Smooth muscle cell (in vitro differentiated cells): ENCODE measurements around the gene TRIM17. TPM values are rescaled to one million over a fixed set of nuclear protein-coding genes. Genes with fewer than 3 reads are reported as not detected.

Experiments used
- DNase-seq: peaks from one replicate; lab custom pipeline; 2025; ENCODE audit not compliant: unreplicated experiment; lab: John Stamatoyannopoulos, UW
- H2AFZ ChIP-seq: fragments of 200-600 bp; sonication (generic); 2 replicates; pipeline ENCODE4 v1.6.0; 2016; ENCODE audit warnings: antibody characterized with exemption, low read depth, mild to moderate bottlenecking
- H3F3A ChIP-seq: fragments of 200-600 bp; sonication (generic); 2 replicates; pipeline ENCODE4 v1.6.0; 2017; ENCODE audit warnings: antibody characterized with exemption, low read depth
- H3K27ac ChIP-seq: fragments of 200-600 bp; sonication (generic); 2 replicates; pipeline ENCODE4 v1.5.1; 2016; ENCODE audit warnings: low read depth, mild to moderate bottlenecking
- H3K27me3 ChIP-seq: fragments of 200-600 bp; sonication (generic); 2 replicates; pipeline ENCODE4 v1.6.1; 2016; ENCODE audit warnings: low read depth, mild to moderate bottlenecking
- H3K36me3 ChIP-seq: fragments of 200-600 bp; sonication (generic); 2 replicates; pipeline ENCODE4 v1.5.1; 2016; ENCODE audit warnings: low read depth
- H3K4me1 ChIP-seq: fragments of 200-600 bp; sonication (generic); 2 replicates; pipeline ENCODE4 v1.5.1; 2016; ENCODE audit warnings: low read depth
- H3K4me2 ChIP-seq: fragments of 200-600 bp; sonication (generic); 2 replicates; pipeline ENCODE4 v1.6.0; 2016; ENCODE audit warnings: mild to moderate bottlenecking
- H3K4me3 ChIP-seq: fragments of 200-600 bp; sonication (generic); 2 replicates; pipeline ENCODE4 v1.5.1; 2016; ENCODE audit warnings: mild to moderate bottlenecking
- H3K79me2 ChIP-seq: fragments of 200-600 bp; sonication (generic); 2 replicates; pipeline ENCODE4 v1.6.0; 2016; ENCODE audit warnings: low read depth, mild to moderate bottlenecking
- H3K9ac ChIP-seq: fragments of 200-600 bp; sonication (generic); 2 replicates; pipeline ENCODE4 v1.6.0; 2016; ENCODE audit warnings: low read depth
- H3K9me3 ChIP-seq: fragments of 200-600 bp; sonication (generic); replicated peaks from 2 replicates; pipeline ENCODE4 v1.5.1; 2016; ENCODE audit warnings: low read depth
- H4K20me1 ChIP-seq: fragments of 200-600 bp; sonication (generic); 2 replicates; pipeline ENCODE4 v1.6.0; 2016; ENCODE audit warnings: low read depth
- WGBS: methylation state at CpG from one replicate; pipeline ENCODE4 v1.1.7; 2016; ENCODE audit warnings: low lambda C conversion rate; 5-methylcytosine and 5-hydroxymethylcytosine counted together
- polyA plus RNA-seq: library from polyadenylated mRNA; unstranded; fragments of >200 nt; fragmentation: Nextera tagmentation; extraction: Ambion mirVana; gene quantifications from 2 replicates; pipeline ENCODE4 v1.2.1, GENCODE V29; 2016
- total RNA-seq: library from RNA; depleted of rRNA; stranded (reverse); fragments of >200 nt; gene quantifications from 2 replicates; pipeline ENCODE4 v1.2.3, GENCODE V29; 2014
- TF ChIP-seq, protein P1 (sequence below): fragments of 200-600 bp; sonication (generic); IDR thresholded peaks from 2 replicates; pipeline ENCODE4 v1.5.1; 2017; ENCODE audit warnings: borderline replicate concordance, mild to moderate bottlenecking, antibody characterized with exemption; ENCODE audit not compliant: insufficient read depth, poor library complexity, severe bottlenecking

The TRIM17 gene
- total and polyA plus RNA-seq, 2 experiments from 2014 or later, result 1.5 to 1.6 TPM

DNA sequence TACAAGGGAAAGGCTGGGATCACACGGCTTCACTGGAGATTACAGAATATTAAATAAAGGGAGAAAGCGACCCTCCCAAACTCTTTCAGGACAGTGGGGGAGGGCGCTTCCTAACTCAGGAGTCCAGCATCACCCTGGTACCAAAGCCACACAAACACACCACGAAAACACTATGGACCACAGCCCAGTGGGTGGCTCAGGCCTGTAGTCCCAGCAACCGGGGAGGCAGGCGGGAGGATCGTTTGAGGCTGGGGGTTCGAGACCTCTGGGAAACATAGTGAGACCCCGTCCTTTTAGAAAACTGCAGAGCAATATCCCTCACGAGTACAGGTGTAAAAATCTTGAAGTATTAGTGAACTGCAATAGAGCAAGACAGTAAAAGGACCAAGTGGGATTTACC, 26.0 kb downstream of the TRIM17 start:
- no peaks in the 10 kb centered on the region for H3K4me1 ChIP-seq
- no peak overlapping the region for H2AFZ ChIP-seq
- WGBS, result 91% methylated on average over 10 of the region's 10 CpGs
- H3K36me3 ChIP-seq, result no peaks in the 10 kb centered on the region
- TF ChIP-seq, protein P1, sequence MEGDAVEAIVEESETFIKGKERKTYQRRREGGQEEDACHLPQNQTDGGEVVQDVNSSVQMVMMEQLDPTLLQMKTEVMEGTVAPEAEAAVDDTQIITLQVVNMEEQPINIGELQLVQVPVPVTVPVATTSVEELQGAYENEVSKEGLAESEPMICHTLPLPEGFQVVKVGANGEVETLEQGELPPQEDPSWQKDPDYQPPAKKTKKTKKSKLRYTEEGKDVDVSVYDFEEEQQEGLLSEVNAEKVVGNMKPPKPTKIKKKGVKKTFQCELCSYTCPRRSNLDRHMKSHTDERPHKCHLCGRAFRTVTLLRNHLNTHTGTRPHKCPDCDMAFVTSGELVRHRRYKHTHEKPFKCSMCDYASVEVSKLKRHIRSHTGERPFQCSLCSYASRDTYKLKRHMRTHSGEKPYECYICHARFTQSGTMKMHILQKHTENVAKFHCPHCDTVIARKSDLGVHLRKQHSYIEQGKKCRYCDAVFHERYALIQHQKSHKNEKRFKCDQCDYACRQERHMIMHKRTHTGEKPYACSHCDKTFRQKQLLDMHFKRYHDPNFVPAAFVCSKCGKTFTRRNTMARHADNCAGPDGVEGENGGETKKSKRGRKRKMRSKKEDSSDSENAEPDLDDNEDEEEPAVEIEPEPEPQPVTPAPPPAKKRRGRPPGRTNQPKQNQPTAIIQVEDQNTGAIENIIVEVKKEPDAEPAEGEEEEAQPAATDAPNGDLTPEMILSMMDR, result no peak
- H3K9me3 ChIP-seq, result no peaks in the 10 kb centered on the region
- H3K4me3 ChIP-seq, result no peak overlapping the region
- no peaks in the 10 kb centered on the region for H3K27me3 ChIP-seq
- no peak overlapping the region for H3K4me2 ChIP-seq
- H4K20me1 ChIP-seq, result peaks cover 9% of the 10 kb centered on the region
- no peaks in the 10 kb centered on the region for H3F3A ChIP-seq
- DNase-seq, result no peak
- H3K79me2 ChIP-seq, result no peaks in the 10 kb centered on the region
- H3K27ac ChIP-seq, result no peak overlapping the region
- no peak overlapping the region for H3K9ac ChIP-seq

DNA sequence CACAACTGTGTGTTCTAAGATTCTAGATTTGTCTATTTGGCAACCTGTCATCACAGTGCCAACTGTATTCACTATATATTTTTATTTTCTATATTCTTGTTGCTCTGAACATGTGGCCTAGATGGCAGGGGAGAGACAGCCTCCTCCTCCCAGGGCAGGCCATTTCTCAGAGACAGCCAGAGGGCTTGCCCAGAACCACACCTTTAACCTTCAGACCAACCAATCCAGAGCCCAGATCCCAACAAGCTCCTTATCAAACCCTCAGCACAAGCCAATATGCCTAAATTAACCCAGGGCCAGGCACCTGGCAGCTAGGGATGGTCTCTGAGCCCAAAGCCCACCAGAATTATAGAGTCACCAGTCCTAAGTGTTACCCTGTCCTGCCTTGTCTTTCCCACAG, 29.3 kb downstream of the TRIM17 start:
- Histone ChIP-seq H3K27me3 (peaks cover 5% of the 10 kb centered on the region), H3K4me3 (no peak overlapping the region), H2AFZ (no peak overlapping the region), H3F3A (no peaks in the 10 kb centered on the region), H3K27ac (no peak overlapping the region), H3K9me3 (no peaks in the 10 kb centered on the region), H3K79me2 (no peaks in the 10 kb centered on the region), H3K4me2 (no peak overlapping the region), H3K4me1 (no peaks in the 10 kb centered on the region), H3K36me3 (no peaks in the 10 kb centered on the region), H3K9ac (no peak overlapping the region), H4K20me1 (no peaks in the 10 kb centered on the region)
- TF ChIP-seq, protein P1, result no peak
- no peak for DNase-seq

DNA sequence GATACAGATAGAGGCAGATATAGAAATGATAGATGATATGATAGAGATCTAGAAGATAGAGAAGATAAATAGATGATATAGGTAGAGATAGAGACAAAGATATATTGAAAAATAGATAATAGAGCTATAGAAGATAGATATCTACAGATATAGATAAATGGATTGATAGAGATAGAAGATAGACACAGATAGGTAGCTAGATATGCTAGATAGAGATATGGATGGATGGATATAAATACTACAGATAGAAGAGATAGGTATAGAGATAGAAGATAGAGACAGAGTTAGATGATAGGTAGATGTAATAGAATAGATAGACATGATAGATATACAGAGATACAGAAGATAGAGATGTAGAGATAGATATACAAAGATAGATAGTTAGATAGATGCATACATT, 31.4 kb downstream of the TRIM17 start:
- TF ChIP-seq, protein P1, result no peak
- no peaks in the 10 kb centered on the region for H3F3A ChIP-seq
- no peaks in the 10 kb centered on the region for H3K9me3 ChIP-seq
- no peak overlapping the region for H3K4me3 ChIP-seq
- DNase-seq, result no peak
- no peak overlapping the region for H2AFZ ChIP-seq
- no peaks in the 10 kb centered on the region for H3K36me3 ChIP-seq
- H3K4me1 ChIP-seq, result no peaks in the 10 kb centered on the region
- H3K27me3 ChIP-seq, result peaks cover 16% of the 10 kb centered on the region
- no peak overlapping the region for H3K9ac ChIP-seq
- H3K27ac ChIP-seq, result no peak overlapping the region
- no peaks in the 10 kb centered on the region for H4K20me1 ChIP-seq
- no peaks in the 10 kb centered on the region for H3K79me2 ChIP-seq
- no peak overlapping the region for H3K4me2 ChIP-seq

DNA sequence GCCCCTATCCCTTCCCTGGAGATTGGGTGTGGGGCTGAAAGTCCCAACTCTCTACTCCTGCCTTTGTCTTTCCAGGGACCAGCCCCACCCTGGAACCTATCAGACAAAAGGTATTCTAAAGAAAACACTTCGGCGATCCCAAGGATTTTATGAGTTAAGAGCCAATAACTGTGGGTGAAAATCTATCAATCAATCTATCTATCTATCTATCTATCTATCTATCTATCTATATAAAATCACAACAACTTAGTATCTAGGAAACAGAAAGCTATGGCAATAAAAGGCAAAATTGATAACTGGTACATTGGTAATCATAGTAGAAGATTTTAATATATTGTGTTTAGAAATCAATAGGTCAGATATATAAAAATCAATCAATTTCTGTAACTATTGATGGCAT, 32.9 kb downstream of the TRIM17 start:
- H3K4me2 ChIP-seq, result no peak overlapping the region
- no peaks in the 10 kb centered on the region for H3K9me3 ChIP-seq
- no peaks in the 10 kb centered on the region for H3K4me1 ChIP-seq
- H3K27me3 ChIP-seq, result peaks cover 22% of the 10 kb centered on the region
- H3K4me3 ChIP-seq, result no peak overlapping the region
- H3K36me3 ChIP-seq, result no peaks in the 10 kb centered on the region
- TF ChIP-seq, protein P1, result no peak
- no peak overlapping the region for H2AFZ ChIP-seq
- no peaks in the 10 kb centered on the region for H3K79me2 ChIP-seq
- no peaks in the 10 kb centered on the region for H3F3A ChIP-seq
- 95% methylated on average over 2 of the region's 2 CpGs for WGBS
- H4K20me1 ChIP-seq, result no peaks in the 10 kb centered on the region
- no peak for DNase-seq
- H3K27ac ChIP-seq, result no peak overlapping the region
- no peak overlapping the region for H3K9ac ChIP-seq
